Heart left ventricle (tissue), 16 donors: ENCODE data around the gene BRMS1L. TPM values are rescaled to one million over a fixed set of nuclear protein-coding genes. Genes with fewer than 3 reads are reported as not detected.

ENCODE experiments used
- ATAC-seq, 4 donors: fragments of 200-7000 bp; cut with Tn5 transposase; one replicate each; pipeline ENCODE4 v1.9.1; 2020 to 2022; ENCODE audit warnings: moderate library complexity in 4 of 4, mild to moderate bottlenecking in 3 of 4, moderate number of reproducible peaks in 1 of 4
- DNase-seq, 5 donors: peaks; one replicate each; pipeline ENCODE4 v3.0.0-alpha.2; 2020
- H3K27ac ChIP-seq, 12 donors: fragments of 200-600 bp; sonication (generic) in 4 of 12; one replicate each; pipeline versions ENCODE4 v1.5.0 to v1.8.0; 2016 to 2022; ENCODE audit warnings: mild to moderate bottlenecking in 2 of 12
- H3K27me3 ChIP-seq, 9 donors: fragments of 200-600 bp; sonication (generic) in 2 of 9; one replicate each; pipeline versions ENCODE4 v1.5.1 to v1.8.0; 2016 to 2022; ENCODE audit warnings: mild to moderate bottlenecking in 3 of 9
- H3K36me3 ChIP-seq, 9 donors: fragments of 200-600 bp; sonication (generic) in 2 of 9; one replicate each; pipeline versions ENCODE4 v1.5.0 to v1.8.0; 2018 to 2022; ENCODE audit warnings: mild to moderate bottlenecking in 2 of 9
- H3K4me1 ChIP-seq, 12 donors: fragments of 200-600 bp; sonication (generic) in 4 of 12; one replicate each; pipeline versions ENCODE4 v1.5.0 to v1.8.0; 2016 to 2022; ENCODE audit warnings: mild to moderate bottlenecking in 3 of 12
- H3K4me3 ChIP-seq, 12 donors: fragments of 200-600 bp; sonication (generic) in 4 of 12; one replicate each; pipeline versions ENCODE4 v1.5.0 to v1.8.0; 2017 to 2022; ENCODE audit warnings: mild to moderate bottlenecking in 9 of 12, moderate library complexity in 4 of 12
- H3K9me3 ChIP-seq, 12 donors: fragments of 200-600 bp; sonication (generic) in 4 of 12; one replicate each; pipeline versions ENCODE4 v1.5.0 to v1.8.0; 2016 to 2022; ENCODE audit warnings: mild to moderate bottlenecking in 1 of 12
- CTCF ChIP-seq, 12 donors: fragments of 200-600 bp; sonication (generic) in 4 of 12; IDR thresholded peaks; one replicate each; pipeline versions ENCODE4 v1.5.0 to v1.8.0; 2018 to 2022; ENCODE audit warnings: antibody characterized with exemption in 12 of 12, mild to moderate bottlenecking in 5 of 12
- POLR2A ChIP-seq, 2 donors: fragments of 450-650 bp; IDR thresholded peaks; one replicate each; pipeline ENCODE4 v1.6.1; 2017; ENCODE audit warnings: antibody characterized with exemption in 2 of 2, mild to moderate bottlenecking in 2 of 2, moderate library complexity in 2 of 2
- WGBS, 4 donors: extraction: QIAGEN DNeasy Blood & Tissue Kit in 2 of 4; methylation state at CpG; one replicate each; pipeline versions ENCODE4 v1.1.5 to v1.1.7; 2013 to 2018; 5-methylcytosine and 5-hydroxymethylcytosine counted together
- intact Hi-C, 10 donors: fragments of 100-400 bp; cut with DNase I; formaldehyde crosslinking; loops; one replicate each; pipeline versions ENCODE4 v1.11.1 to v1.14.2; 2022
- polyA plus RNA-seq, 2 donors: library from polyadenylated mRNA; stranded (reverse); fragments of 200-250 nt; gene quantifications; one replicate each; pipeline ENCODE4 v1.2.3, GENCODE V29; 2013
- total RNA-seq, 9 donors: library from RNA; depleted of rRNA in 2 of 9; stranded (reverse); fragments of >200 nt in 2 of 9; fragmentation: NEBNext Ultra II Directional in 3 of 9; extraction: Animal tissue kit (Norgen Biotek cat#: 25700) in 3 of 9; gene quantifications; one replicate each; pipeline versions ENCODE4 v1.1.0 to v1.2.4, GENCODE V29; 2016 to 2023
- donor health status: ischemic (EF 13 %, LVEDD 7.1; RV severe dilation, severe dysfunction).
- donor health status: healthy with polysubstance abuse.
- donor health status: DM: no; HTN: yes; CAD: no.
- donor health status: DM: no; HTN: no; CAD: no.
- donor health status: ischemic (EF 25% LVEDD 6.9; RV normal size, moderate dysfunction).
- donor health status: ischemic (EF 25% LVEDD 5.7; RV mildly dilated, moderate dysfunction).
- donor health status: healthy.
- donor health status: DM: yes; HTN: yes; CAD: no.
- donor health status: ischemic (EF 35%, LVEDD 5.7; RV mildly dilated, moderate dysfunction).
- donor health status: nonischemic (EF 11% LVEDD 7.7; RV severe dilation, severe dysfunction).
- donor health status: DM: yes; HTN: yes; CAD: no.
- donor health status: PGD.
- donor health status: ischemic (EF 29% LVEDD 5.4; RV normal size, mild dysfunction).
- donor health status: nonischemic (EF 23%, LVEDD 6.1; RV moderate dilation, normal function).

The BRMS1L gene
- total and polyA plus RNA-seq, 11 donors, result 3.4 to 14.8 (median 11.1) TPM

GRCh38 chr14:35915775-35916174 lies 89.6 kb downstream of the BRMS1L start:
- H3K36me3 ChIP-seq, result no peaks in the 10 kb centered on the region
- no peak for TF ChIP-seq POLR2A (IDR thresholded peaks at IDR 0.05)
- no peak for TF ChIP-seq CTCF (IDR thresholded peaks at IDR 0.05)
- no peak for DNase-seq

More at GRCh38 chr14:35915775-35916174, 89.6 kb downstream of the BRMS1L start:
- WGBS, 4 donors, result 67 to 73% (median 70%) methylated on average over 1 of the region's 1 CpG
- Histone ChIP-seq H3K27me3 (no peaks in the 10 kb centered on the region), H3K9me3 (no peaks in the 10 kb centered on the region), H3K4me3 (no peak overlapping the region), H3K4me1 (no peaks in the 10 kb centered on the region), H3K27ac (no peak overlapping the region)
- intact Hi-C loops, result no loop called here
- ATAC-seq, result no peak

Other genes with a start within 250 kb of the BRMS1L start
- gene RALGAPA1, start 17.0 kb upstream of the BRMS1L start, total RNA-seq, result 10 to 100 TPM; 26.0 to 43.0 (median 33.3) TPM
- gene RALGAPA1, start 17.0 kb upstream of the BRMS1L start, polyA plus RNA-seq, result 10 to 100 TPM in 1 of 2 donors, 1 to 10 TPM in 1; 9.9 to 11.7 TPM